ENCODE measurements around the gene USH2A. TPM values are rescaled to one million over a fixed set of nuclear protein-coding genes. Genes with fewer than 3 reads are reported as not detected.

USH2A gene
- total RNA-seq, 1 donor from 2014 or later, result not detected

DNA sequence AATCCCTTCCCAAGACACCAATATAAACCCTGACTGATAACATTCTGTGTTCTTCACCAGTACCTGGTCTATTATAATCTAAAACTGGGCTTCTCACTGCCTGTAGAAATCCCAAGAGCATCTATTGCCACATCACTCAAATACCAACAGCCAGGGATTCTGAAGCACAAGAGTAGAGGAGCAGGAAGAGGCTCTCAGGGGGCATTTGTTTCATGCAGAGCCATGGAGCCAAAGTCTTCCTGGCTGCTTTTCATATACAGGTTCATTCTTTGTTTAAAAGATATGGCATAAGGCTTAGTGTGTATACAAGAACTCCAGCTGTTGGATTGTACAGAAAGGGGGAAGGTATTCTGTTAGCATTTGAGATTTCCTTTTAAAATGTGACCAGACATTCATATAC is 38.2 kb upstream of the USH2A start:
- TF ChIP-seq, protein P1, sequence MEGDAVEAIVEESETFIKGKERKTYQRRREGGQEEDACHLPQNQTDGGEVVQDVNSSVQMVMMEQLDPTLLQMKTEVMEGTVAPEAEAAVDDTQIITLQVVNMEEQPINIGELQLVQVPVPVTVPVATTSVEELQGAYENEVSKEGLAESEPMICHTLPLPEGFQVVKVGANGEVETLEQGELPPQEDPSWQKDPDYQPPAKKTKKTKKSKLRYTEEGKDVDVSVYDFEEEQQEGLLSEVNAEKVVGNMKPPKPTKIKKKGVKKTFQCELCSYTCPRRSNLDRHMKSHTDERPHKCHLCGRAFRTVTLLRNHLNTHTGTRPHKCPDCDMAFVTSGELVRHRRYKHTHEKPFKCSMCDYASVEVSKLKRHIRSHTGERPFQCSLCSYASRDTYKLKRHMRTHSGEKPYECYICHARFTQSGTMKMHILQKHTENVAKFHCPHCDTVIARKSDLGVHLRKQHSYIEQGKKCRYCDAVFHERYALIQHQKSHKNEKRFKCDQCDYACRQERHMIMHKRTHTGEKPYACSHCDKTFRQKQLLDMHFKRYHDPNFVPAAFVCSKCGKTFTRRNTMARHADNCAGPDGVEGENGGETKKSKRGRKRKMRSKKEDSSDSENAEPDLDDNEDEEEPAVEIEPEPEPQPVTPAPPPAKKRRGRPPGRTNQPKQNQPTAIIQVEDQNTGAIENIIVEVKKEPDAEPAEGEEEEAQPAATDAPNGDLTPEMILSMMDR (IDR thresholded peaks at IDR 0.05), result no peak

DNA sequence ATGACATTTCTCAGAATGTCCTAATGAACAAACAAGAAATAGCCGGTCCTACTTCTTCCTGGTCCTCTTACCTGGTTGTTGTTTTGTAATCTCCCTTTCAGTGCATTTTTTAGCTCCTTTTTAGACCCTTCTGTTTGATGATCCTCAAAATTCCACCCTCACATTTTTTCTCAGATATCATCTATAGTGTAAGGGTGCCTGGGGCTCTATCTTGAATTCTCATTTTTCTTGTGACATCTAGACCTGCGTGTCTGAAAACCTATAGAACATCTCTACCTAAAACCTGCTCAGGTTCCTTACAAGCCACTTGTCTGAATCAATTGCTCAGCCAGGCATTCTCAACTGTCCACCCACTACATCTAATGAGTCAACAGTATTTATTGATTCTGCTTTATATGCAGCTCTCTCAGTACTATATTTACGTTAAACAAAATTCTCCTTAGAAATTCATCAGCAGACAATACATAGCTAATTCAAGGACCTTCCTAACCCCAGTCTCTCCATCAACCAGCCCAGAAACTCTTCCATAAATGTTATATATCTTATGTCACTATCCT is 36.5 kb upstream of the USH2A start:
- intact Hi-C loops (cut with DNase I), result no loop called here
- no peak for DNase-seq (ENCODE audit: low spot score in 2 of 2)
- Histone ChIP-seq H3K27ac (no peak overlapping the region), H3K9me3 (no peaks in the 10 kb centered on the region), H3K4me3 (no peak overlapping the region), H3K36me3 (no peaks in the 10 kb centered on the region), H3K27me3 (no peaks in the 10 kb centered on the region), H3K4me1 (no peaks in the 10 kb centered on the region)
- TF ChIP-seq, protein P1 (IDR thresholded peaks at IDR 0.05), result no peak

More for the DNA sequence above, 38.2 kb upstream of the USH2A start:
- Histone ChIP-seq H3K9me3 (no peaks in the 10 kb centered on the region), H3K4me1 (no peaks in the 10 kb centered on the region), H3K4me3 (no peak overlapping the region), H3K36me3 (no peaks in the 10 kb centered on the region), H3K27me3 (no peaks in the 10 kb centered on the region), H3K27ac (no peak overlapping the region)
- intact Hi-C loops (cut with DNase I), result no loop called here
- no peak for DNase-seq (ENCODE audit: low spot score in 2 of 2)

DNA sequence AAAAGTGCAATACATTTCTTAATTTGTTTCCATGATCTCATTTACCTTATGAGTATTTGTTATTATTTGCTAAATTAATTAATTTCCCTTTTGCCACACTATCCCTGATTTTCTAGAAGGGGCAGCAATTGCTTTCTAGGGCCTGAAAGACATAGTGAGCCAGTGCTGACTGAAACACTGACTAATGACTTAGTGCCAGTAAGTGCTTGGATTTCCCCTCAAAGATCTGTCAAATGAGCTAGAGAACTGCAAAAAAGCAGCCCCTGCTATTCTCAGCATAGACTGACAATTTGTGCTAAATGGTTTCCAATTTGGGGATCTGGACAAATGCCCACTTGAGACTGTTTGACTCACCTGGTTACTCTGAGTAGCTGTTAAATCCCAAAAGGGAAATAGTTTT is 35.6 kb upstream of the USH2A start:
- DNase-seq (ENCODE audit: low spot score in 2 of 2), result no peak
- TF ChIP-seq, protein P1 (IDR thresholded peaks at IDR 0.05), result no peak
- Histone ChIP-seq H3K36me3 (no peaks in the 10 kb centered on the region), H3K4me1 (no peaks in the 10 kb centered on the region), H3K9me3 (no peaks in the 10 kb centered on the region), H3K27ac (no peak overlapping the region), H3K4me3 (no peak overlapping the region), H3K27me3 (no peaks in the 10 kb centered on the region)
- intact Hi-C loops (cut with DNase I), result no loop called here

DNA sequence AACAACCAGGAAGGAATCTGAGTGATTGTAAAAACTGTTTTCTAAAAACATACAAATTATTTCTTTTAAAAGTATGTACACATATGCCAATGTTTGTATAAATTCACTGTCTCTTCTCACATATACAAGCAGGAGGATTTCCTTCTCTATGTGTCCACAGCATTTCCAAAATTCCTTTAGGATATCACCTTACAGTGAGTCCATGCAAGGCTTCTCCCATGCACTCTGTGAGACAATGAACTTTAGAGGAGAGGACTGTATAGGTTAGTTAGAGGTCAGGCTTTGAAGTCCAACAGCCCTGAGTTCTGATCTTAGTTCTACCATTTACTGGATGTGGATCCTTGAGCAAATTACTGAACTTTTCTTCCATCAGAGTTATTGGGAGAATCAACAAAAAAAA is 34.1 kb upstream of the USH2A start:
- Histone ChIP-seq H3K4me1 (no peaks in the 10 kb centered on the region), H3K36me3 (no peaks in the 10 kb centered on the region), H3K27ac (no peak overlapping the region), H3K9me3 (no peaks in the 10 kb centered on the region), H3K27me3 (no peaks in the 10 kb centered on the region), H3K4me3 (no peak overlapping the region)
- TF ChIP-seq, protein P1 (IDR thresholded peaks at IDR 0.05), result no peak
- intact Hi-C loops (cut with DNase I), result no loop called here
- no peak for DNase-seq (ENCODE audit: low spot score in 2 of 2)

DNA sequence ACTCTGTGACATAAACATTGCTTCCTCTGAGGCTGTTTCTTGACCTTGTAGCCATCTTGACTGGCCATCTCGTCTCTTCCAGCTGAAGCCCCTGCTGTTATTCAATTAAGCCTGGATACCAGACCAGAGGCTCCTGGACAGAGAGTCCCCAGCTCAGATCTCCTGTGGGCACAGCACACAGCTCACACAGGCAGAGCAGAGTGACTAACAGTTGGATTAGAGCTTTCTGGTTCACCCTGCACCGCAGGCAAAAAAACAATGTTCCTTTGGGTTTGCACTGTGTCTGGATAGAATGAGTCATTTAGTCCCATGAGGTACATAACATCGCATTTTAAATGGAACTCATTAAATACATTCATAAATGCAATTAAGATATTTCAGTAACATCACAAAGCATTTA is 33.4 kb upstream of the USH2A start:
- DNase-seq (ENCODE audit: low spot score in 2 of 2), result no peak
- intact Hi-C loops (cut with DNase I), result no loop called here
- no peaks in the 10 kb centered on the region for H3K4me1 ChIP-seq
- no peaks in the 10 kb centered on the region for H3K36me3 ChIP-seq
- no peaks in the 10 kb centered on the region for H3K27me3 ChIP-seq
- no peak overlapping the region for H3K4me3 ChIP-seq
- no peak overlapping the region for H3K27ac ChIP-seq
- H3K9me3 ChIP-seq, result no peaks in the 10 kb centered on the region
- TF ChIP-seq, protein P1 (IDR thresholded peaks at IDR 0.05), result no peak

DNA sequence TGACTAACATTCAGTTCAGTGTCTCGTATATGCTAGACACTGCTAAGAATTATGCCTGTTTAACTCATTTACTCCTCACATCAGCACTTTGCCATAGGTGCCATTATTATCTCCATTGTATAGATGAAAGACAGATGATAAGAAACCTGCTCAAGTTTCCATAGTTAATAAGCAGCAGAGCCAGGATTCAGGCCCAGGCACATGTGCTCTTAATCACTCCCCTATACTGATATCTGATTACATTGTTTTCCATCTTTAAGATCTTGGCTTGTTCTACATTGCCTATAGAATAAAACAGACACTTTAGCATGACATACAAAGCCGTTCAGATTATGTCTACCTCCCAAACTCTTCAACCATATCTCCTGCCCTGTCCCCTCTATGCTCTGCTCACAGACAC is 30.5 kb upstream of the USH2A start:
- Histone ChIP-seq H3K36me3 (no peaks in the 10 kb centered on the region), H3K9me3 (no peaks in the 10 kb centered on the region), H3K27ac (no peak overlapping the region), H3K27me3 (no peaks in the 10 kb centered on the region), H3K4me3 (no peak overlapping the region), H3K4me1 (no peaks in the 10 kb centered on the region)
- DNase-seq (ENCODE audit: low spot score in 2 of 2), result no peak
- intact Hi-C loops (cut with DNase I), result no loop called here
- TF ChIP-seq, protein P1 (IDR thresholded peaks at IDR 0.05), result no peak

All from ascending aorta (tissue), 2 donors.